H1 (cell line): ENCODE data around the gene CHST12. TPM values are rescaled to one million over a fixed set of nuclear protein-coding genes. Genes with fewer than 3 reads are reported as not detected.

Experiments
- CHD7 ChIP-seq: fragments of 300-600 bp; sonication (generic); IDR thresholded peaks from 2 replicates; pipeline ENCODE4 v1.7.1; 2012; ENCODE audit warnings: low read length, moderate library complexity, mild to moderate bottlenecking, inconsistent platforms; ENCODE audit not compliant: insufficient replicate concordance
- EGR1 ChIP-seq: IDR thresholded peaks from 2 replicates; pipeline ENCODE4 v1.6.1; 2011; ENCODE audit warnings: low read depth, low read length, borderline replicate concordance
- HDAC6 ChIP-seq: IDR thresholded peaks from one replicate; pipeline ENCODE4 v1.7.1; 2012; ENCODE audit warnings: low read depth, mild to moderate bottlenecking, inconsistent platforms, low read length, moderate library complexity
- SRF ChIP-seq: IDR thresholded peaks from 2 replicates; pipeline ENCODE4 v1.6.1; 2011; ENCODE audit warnings: mild to moderate bottlenecking, low read depth, low read length, moderate library complexity
- TBP ChIP-seq: IDR thresholded peaks from 2 replicates; pipeline ENCODE4 v1.6.1; 2011; ENCODE audit warnings: low read depth, low read length, improper control_type of control experiment
- TEAD4 ChIP-seq: IDR thresholded peaks from 2 replicates; pipeline ENCODE4 v1.6.1; 2012; ENCODE audit warnings: low read depth, low read length, inconsistent platforms, mixed read lengths
- polyA plus RNA-seq, 7 experiments: library from polyadenylated mRNA; depleted of rRNA in 3 of 7; stranded (reverse) in 5 of 7; unstranded in 2 of 7; fragments of >200 nt in 5 of 7; fragments of 200-250 nt in 2 of 7; gene quantifications; 1 replicate in 5 of 7; 2 replicates in 1 of 7; 4 replicates in 1 of 7; pipeline versions ENCODE4 v1.2.1 to v1.2.3, GENCODE V29; 2011 to 2013; ENCODE audit warnings: missing spikeins in 2 of 7, mixed read lengths in 2 of 7
- total RNA-seq: library from RNA; stranded (reverse); fragmentation: NEBNext Ultra II Directional; extraction: Animal tissue kit (Norgen Biotek cat#: 25700); gene quantifications from 2 replicates; pipeline ENCODE4 v1.2.1, GENCODE V29; 2021
- TF ChIP-seq, protein P1 (sequence below), 3 experiments: IDR thresholded peaks; 1 replicate in 2 of 3; 2 replicates in 1 of 3; pipeline versions ENCODE4 v1.5.1 to v1.6.1; 2011; ENCODE audit warnings: low read length in 3 of 3, mild to moderate bottlenecking in 3 of 3, inconsistent platforms in 2 of 3, low read depth in 1 of 3, moderate library complexity in 1 of 3; ENCODE audit not compliant: insufficient read depth in 1 of 3; ENCODE audit errors: control extremely low read depth in 1 of 3

The CHST12 gene
- total and polyA plus RNA-seq, 2 of the 8 experiments (the other 6 are each of a cell fraction or from before 2014, with no cell fraction given), result 13.4 to 24.1 TPM

DNA sequence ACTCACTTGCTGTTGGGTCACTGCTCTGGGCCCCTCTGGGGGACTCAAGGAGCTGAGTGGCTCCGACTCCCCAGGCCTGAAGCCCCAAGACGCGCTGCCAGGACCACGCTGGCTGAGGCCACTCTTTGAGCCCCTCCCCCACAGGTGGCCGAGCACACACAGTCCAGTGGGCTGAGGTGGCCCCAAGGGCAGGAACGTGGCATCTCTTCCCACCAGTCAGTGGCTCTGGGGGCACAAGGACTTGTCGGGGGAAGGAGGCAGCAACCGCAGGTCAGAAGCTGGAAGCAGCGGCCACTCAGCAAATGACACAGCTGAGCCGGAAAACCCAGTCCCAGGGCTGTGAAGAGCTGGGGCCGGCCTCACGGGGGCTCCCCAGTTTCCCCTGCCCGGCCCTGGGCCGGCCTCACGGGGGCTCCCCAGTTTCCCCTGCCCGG, 48.7 kb downstream of the CHST12 start (continued):
- TF ChIP-seq CHD7, result no peak
- peak; percentile 73 for TF ChIP-seq EGR1
- no peak for TF ChIP-seq HDAC6
- TF ChIP-seq TEAD4, result no peak
- TF ChIP-seq SRF, result no peak
- TF ChIP-seq TBP, result no peak
- TF ChIP-seq, protein P1, sequence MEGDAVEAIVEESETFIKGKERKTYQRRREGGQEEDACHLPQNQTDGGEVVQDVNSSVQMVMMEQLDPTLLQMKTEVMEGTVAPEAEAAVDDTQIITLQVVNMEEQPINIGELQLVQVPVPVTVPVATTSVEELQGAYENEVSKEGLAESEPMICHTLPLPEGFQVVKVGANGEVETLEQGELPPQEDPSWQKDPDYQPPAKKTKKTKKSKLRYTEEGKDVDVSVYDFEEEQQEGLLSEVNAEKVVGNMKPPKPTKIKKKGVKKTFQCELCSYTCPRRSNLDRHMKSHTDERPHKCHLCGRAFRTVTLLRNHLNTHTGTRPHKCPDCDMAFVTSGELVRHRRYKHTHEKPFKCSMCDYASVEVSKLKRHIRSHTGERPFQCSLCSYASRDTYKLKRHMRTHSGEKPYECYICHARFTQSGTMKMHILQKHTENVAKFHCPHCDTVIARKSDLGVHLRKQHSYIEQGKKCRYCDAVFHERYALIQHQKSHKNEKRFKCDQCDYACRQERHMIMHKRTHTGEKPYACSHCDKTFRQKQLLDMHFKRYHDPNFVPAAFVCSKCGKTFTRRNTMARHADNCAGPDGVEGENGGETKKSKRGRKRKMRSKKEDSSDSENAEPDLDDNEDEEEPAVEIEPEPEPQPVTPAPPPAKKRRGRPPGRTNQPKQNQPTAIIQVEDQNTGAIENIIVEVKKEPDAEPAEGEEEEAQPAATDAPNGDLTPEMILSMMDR (IDR thresholded peaks at IDR 0.05; ENCODE audit: control extremely low read depth in 1 of 3, insufficient read depth in 1 of 3, low read depth in 1 of 3, low read length in 3 of 3), result peak in 1 of 3 experiments; percentile 11; a peak in 1 of 4 replicates
